HG03139 (cell line): ENCODE results near the gene PRKCH.

Experiments
- ATAC-seq: cut with Tn5 transposase; IDR thresholded peaks from one replicate; pipeline ENCODE4 v1.9.1; 2021; ENCODE audit not compliant: unreplicated experiment

PRKCH gene

GRCh38 chr14:61470261-61470960 lies 149.0 kb downstream of the PRKCH start:
- no peak for ATAC-seq

DNA sequence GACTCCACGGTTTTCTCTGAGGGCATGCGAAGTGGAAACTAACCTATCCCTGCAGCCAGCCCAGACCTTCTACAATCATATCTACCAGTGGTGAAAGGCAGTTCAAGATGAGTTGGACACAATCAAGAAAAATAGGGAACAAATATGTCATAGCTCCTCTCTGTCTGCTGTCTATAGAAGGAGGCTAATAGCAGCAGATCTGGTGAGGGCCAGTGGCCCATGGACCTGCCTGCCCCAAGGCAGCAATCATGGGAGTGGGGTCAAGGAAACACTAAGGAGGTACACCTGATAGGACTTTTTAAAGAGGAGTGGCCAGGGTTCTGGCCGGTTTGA lies 149.5 kb downstream of the PRKCH start:
- ATAC-seq, result no peak

DNA sequence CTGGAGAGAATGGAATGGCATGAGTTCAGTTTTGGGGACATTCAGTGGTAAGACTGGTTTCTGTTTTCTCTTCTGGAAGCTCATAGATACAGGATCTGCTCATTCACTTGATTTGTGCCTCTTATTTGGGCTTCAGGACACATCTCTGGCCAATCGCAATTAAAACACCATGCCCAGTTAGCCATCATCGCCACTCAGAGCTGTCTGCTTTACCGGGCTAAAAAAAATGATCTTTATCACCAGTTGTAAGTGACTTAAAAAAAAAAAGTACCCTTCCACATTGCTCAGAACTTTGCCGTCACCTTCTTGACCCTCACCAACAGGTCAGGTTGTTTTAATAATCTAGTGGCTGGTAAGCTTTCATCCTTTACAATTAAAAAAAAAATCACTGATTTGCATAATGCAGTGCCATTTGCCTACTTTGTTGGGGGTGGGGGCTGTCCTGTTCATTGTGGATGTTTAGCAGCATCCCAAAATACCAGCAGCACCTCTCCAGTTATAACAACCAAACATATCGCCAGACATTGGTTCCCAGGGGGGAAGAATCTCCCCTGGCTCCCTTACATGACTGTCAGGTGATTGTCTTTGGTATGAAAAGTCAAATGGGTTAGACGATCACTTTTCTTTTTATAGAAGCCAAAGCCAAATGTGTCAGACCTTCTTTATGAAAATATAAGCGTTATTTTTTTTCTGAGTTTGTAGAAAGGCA lies 150.1 kb downstream of the PRKCH start:
- no peak for ATAC-seq

DNA sequence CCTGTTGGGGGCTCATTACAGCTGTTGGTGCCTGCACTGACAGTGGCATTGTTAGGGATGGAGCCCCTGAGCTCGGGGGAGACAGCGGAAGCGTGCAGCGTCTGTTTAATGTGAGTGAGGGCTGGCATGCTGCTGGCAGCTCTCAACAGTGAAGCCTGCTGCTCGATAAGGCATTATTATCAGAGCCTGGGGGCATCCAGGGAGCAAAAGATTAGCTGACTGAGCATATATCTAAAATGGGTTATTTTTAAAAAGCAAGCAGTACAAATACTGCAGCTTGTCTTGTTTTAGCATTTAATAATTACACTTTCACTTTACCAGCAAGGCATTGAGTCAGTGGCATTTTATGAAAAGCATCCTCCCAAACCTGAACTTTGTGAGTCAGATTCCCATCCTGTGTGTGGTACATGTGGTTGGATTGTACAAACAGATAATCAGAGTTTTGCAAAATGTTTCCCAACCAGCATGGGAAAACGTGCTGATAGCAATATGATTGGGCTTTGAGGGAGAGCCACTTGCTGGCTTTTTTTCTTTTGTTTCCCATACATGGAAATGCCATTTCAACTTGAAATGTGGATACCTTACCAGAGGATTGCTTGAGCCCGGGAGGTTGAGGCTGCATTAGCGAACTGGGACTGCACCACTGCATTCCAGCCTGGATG lies 150.8 kb downstream of the PRKCH start:
- ATAC-seq, result no peak

DNA sequence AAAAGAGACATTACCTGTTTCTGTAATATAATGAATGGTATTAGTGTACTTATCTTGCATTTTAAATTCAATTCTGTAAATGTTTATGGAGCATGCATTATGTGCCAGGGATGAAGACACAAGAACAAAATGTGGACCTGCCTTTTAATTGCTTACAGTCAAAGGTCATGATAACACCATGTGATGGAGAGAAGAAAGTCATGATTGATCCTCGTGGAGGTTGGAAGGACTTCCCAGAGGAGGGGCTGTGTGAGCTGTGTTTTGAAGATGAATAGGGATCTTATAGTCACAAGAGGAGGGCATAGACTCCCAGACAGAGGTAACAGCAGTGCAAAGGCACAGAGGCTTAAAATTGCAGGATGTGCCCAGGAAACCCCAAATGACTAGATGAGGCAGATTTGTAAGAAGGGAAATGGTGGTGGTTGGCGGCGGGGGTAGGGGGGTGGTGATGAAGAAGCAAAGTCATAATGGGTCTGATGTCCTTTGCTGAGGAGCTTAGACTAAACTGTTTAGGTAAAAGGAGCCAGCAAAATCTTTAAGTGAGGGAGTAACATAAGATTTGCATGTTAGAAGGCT lies 151.5 kb downstream of the PRKCH start:
- ATAC-seq, result no peak

DNA sequence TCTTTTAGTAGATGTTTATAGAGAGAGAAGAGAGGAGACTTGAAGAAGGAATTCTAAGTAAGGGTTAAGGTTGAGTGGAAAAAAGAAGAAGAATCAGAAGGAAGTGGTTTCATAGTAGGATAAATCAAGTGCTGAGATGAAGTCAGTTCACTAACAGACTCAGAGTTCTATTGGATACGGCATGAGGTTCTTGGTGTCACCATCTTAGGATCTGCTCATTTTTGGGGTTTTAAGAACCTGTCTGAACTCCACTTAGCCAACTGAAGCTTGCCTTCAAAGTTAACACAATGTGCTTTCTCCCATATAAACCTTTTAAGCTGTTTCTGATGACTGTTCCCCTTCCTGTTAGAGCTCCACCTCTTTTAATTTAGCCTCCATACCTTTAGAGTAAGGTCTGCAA lies 152.6 kb downstream of the PRKCH start:
- ATAC-seq, result no peak

GRCh38 chr14:61474701-61475100 lies 153.3 kb downstream of the PRKCH start:
- no peak for ATAC-seq

- no peak for ATAC-seq
Measured at GRCh38 chr14:61475316-61475715, 153.9 kb downstream of the PRKCH start.

DNA sequence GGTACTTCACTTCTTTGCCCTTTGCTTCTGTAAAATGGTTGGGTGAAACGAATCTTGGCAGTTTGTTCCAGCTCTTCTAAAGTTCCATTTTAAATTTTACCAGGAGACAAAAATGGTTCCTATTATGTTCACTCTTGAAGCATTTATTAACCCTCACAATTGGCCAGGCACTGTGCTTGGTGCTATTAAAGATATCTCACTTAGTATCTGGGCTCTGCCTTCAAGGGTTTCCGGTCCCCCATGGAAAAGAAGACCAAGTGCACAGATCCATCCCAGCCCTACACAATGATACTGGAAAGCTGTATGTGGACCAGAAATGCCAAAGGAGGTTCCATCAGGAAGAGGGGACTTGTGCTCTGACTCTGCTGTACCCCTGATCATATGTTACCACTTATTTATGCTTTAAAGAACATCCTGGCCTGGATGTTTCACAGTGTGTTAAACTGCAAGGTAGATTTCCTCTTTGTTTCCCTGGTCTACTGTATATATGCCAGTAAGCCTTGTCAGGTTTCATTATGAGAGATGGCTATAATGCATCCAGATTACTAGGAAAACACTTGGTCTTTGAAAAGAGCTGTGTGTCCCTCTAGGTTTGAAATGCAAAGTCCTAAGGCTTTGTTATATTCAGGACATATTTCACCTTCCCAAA lies 154.8 kb downstream of the PRKCH start:
- no peak for ATAC-seq

DNA sequence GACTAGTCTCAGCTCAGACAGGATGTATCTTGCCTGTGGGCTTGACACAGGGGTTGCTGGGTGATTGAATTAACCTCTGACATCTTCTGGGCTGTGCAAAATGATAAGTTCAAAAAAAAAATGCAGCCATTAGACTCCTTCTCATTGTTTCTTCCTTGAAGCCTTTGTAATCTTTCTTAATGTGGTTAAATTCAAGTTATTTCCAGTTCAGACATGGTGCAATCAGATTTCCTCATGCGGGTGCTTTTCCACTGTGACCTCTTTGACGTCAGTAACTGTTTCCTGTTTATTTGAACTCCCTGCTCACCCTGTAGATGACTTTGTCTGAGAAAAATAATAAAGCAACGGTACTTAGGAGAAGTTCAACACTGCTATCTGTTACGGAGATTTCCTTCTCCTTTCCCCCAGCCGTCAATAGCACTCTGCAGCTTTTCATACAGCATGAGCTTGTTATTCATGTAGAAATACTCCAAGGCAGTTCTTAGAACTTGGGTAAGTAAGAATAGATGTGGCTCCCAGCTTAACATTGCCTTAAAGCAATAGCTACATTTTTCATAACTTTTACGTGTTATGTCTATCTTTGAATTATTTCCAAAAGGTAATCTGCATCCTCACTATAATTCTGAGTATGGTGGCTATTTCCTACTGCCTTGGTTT lies 155.5 kb downstream of the PRKCH start:
- no peak for ATAC-seq

DNA sequence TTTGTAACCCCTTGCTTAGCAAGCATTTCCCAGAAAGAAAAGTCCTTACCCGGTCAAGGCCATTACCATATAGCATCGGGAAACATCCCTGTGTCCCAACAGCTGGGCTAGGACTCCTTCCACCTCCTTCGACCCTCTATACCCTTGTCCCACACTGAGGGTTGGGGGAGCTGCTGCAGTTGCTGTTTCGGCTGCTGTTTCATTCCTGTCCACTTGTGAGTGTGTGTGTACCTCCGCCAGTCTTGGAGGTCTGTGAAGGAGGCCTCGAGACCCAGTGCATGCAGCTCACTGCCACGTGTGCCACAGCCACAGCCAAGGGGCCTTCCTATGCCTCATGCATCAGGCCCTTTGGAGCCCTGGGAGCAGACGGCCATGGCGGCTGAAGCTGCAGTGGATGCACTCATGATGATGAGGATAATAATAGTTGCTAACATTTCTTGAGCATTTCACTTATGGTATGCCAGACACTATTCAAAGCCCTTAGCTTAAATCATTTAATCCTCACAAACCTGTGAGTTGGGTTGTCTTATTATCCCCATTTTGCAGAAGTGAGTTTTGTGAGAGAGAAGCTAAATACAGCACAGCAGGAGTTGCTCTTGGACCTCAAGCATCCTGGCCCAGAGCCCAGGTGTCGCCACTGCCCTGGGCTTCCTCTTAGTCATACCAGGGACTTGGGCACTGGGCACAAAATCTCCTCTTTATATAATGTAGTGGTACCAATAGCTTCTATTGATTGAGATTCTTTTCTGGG lies 156.5 kb downstream of the PRKCH start:
- ATAC-seq, result no peak

- peak; percentile 49 for ATAC-seq
Measured at GRCh38 chr14:61478971-61479473, 157.6 kb downstream of the PRKCH start.

DNA sequence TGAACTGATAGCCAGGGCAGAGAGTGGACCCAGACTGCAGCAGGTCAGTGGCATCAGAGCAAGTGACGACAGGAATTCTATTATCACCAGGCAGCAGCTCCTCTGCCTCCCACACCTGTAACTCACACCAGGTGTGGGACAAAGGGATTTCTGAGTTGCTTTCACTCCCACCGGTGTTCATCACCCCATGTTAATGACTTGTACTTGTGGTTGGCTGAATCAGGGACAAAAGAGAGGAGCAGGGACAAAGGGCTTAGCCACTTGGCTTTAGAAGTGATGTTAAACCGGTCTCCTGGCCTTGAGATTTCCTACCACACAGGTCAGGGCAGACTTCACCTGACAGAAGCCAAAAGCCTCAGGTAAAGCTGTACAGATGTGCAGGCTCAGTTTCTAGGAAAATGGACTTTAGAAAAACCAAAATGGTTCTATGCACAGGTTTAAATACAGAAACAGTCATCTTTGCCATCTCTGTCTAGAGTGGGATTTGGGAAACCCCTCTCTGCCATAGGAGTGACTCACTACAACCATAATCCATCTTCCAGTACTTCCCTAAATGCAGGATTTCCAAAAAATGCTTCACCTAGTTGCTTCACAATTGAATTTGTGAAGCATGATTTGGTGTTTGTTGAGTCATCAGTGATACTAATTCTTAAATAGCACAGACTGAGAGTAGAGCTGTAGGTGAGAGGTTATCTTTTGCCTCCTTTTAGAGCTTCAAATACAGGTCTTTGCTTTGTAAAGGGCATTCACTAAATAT lies 158.5 kb downstream of the PRKCH start:
- no peak for ATAC-seq

DNA sequence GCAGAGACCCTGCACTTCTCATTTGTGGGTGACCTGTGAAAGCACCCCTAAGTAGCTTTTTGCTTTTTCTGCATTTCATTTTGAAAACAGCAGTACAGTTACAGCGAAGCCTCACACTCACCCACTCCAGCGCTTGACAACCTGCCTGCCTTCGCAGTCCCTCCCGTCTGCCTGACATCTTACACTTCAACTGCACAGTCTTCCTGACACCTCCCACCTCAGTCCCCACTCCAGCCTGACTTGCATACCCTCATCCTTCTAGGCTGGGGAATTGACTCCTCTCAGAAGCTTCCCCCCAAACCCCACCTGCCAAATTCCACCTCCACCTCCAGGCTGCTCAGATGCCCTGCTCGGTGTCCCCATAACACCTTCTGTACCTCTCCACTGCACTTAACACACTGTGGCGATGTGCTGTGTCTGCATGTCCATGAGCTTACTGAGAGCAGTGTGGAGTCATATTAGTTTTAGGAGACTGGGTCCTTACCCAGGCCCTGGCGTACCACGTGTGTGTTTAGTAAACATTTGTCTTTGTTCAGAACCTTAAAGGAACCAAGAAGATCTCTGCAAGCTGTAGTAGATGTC lies 159.4 kb downstream of the PRKCH start:
- ATAC-seq, result no peak

- ATAC-seq, result no peak
Measured at GRCh38 chr14:61481701-61482100, 160.3 kb downstream of the PRKCH start.

DNA sequence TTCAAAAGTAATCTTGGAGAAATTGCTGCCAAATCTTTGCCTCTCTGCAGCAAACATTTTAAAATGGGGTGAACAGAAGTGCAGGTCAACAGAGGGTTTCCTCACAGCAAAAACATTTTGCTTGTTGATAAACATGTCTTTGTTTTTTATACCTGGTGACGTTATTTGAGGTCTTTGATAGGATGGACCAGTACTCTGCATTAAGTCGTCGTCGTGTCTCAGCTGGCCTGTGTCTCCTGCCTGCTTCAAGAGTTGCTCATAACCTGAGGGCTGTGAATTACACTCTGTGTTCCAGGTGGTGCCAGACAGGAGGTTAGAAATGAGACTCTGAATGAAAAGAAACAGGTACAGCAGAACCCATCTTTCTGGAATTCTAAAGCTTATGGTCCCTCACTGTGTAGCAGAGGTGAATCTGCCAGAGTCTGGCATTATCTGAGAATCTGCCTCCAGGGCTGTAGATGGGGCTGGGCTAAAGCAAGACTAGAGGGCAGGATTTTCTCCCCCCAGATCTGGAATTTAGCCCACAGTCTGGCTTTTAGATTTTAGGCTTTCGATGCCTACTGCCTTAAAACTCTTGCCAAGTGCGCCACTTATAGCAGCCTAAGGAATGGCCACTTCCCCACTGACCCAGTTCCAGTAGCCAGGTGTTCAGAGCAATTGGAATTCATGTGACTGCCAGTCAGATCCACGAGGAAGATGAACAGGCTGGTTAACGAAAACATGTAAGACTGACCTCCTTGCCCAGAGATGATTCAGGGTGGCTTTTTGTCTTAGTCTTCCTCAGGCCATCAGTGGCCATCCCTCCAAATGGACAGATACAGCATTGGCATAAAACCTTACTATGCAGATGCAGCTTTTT lies 161.2 kb downstream of the PRKCH start:
- no peak for ATAC-seq

GRCh38 chr14:61483476-61483875 lies 162.1 kb downstream of the PRKCH start:
- ATAC-seq, result no peak

DNA sequence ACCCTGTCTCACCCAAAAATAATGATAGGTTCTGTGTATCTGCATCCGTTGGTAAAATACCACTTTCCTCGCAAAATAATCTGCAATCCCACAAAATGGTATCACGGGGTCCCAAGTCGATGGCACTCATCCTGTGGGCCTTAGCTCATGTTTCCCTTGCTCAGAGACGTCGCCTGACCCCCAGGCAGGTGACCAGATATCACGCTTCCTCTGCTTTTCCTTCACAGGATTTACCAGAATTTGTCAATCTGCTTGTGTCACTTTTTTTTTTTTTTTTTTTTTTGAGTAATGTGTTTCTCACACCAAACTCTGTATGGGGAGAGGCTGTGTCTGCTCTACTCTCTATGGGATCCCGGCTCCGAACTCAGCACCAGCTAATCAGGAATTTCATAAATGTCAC lies 162.7 kb downstream of the PRKCH start:
- ATAC-seq, result no peak
